Peyer's patch (tissue), 4 donors: ENCODE data around the gene ICA1.

ENCODE experiments used
- CTCF ChIP-seq, 6 experiments: fragments of 450-650 bp in 4 of 6; fragments of 200-600 bp in 2 of 6; sonication (generic) in 1 of 6; IDR thresholded peaks; one replicate each; pipeline ENCODE4 v1.5.1; 2017 to 2019; ENCODE audit warnings: antibody characterized with exemption in 6 of 6, mild to moderate bottlenecking in 3 of 6, moderate library complexity in 1 of 6
- POLR2A ChIP-seq, 2 donors: fragments of 450-650 bp; IDR thresholded peaks; one replicate each; pipeline ENCODE4 v1.5.1; 2017; ENCODE audit warnings: antibody characterized with exemption in 2 of 2, mild to moderate bottlenecking in 2 of 2, moderate library complexity in 2 of 2

- TF ChIP-seq CTCF (IDR thresholded peaks at IDR 0.05) (no peak), POLR2A (IDR thresholded peaks at IDR 0.05) (no peak)
Measured at GRCh38 chr7:8213381-8213780, 48.6 kb downstream of the ICA1 start.
